ENCODE results near the gene SEZ6.

SEZ6 gene

GRCh38 chr17:28954886-28955285 is 50.9 kb downstream of the SEZ6 start:
- DNase-seq (ENCODE audit: low spot score): no peak

- DNase-seq (ENCODE audit: low spot score): peak; percentile 44
Observed at GRCh38 chr17:28953444-28954118, 52.3 kb downstream of the SEZ6 start.

- DNase-seq (ENCODE audit: low spot score): peak; percentile 99
Observed at GRCh38 chr17:28951991-28952975, 53.5 kb downstream of the SEZ6 start.

GRCh38 chr17:28951428-28951990 is 54.3 kb downstream of the SEZ6 start, which contains the start of gene PHF12:
Gene PHF12 (minus strand): TSS chr17:28951518. CDS start chr17:28950960, 558 bp downstream.
- peak; percentile 100 for DNase-seq (ENCODE audit: low spot score)

GRCh38 chr17:28950752-28951427 is 54.9 kb downstream of the SEZ6 start:
- DNase-seq (ENCODE audit: low spot score): no peak

GRCh38 chr17:28950017-28950751 is 55.6 kb downstream of the SEZ6 start:
- DNase-seq (ENCODE audit: low spot score): peak; percentile 35

- peak; percentile 28 for DNase-seq (ENCODE audit: low spot score)
Observed at GRCh38 chr17:28949185-28950016, 56.4 kb downstream of the SEZ6 start.

- DNase-seq (ENCODE audit: low spot score): no peak
Observed at GRCh38 chr17:28948873-28949184, 57.0 kb downstream of the SEZ6 start.

GRCh38 chr17:28948342-28948741 is 57.5 kb downstream of the SEZ6 start:
- DNase-seq (ENCODE audit: low spot score): no peak

GRCh38 chr17:28947639-28948038 is 58.2 kb downstream of the SEZ6 start:
- no peak for DNase-seq (ENCODE audit: low spot score)

GRCh38 chr17:28946239-28946638 is 59.6 kb downstream of the SEZ6 start:
- DNase-seq (ENCODE audit: low spot score): peak; percentile 18

- no peak for DNase-seq (ENCODE audit: low spot score)
Observed at GRCh38 chr17:28944862-28945741, 60.7 kb downstream of the SEZ6 start.

GRCh38 chr17:28944343-28944742 is 61.5 kb downstream of the SEZ6 start:
- no peak for DNase-seq (ENCODE audit: low spot score)

GRCh38 chr17:28942925-28943324 is 62.9 kb downstream of the SEZ6 start:
- DNase-seq (ENCODE audit: low spot score): no peak

GRCh38 chr17:28941251-28941650 is 64.6 kb downstream of the SEZ6 start:
- DNase-seq (ENCODE audit: low spot score): no peak

- no peak for DNase-seq (ENCODE audit: low spot score)
Observed at GRCh38 chr17:28940675-28941074, 65.2 kb downstream of the SEZ6 start.

GRCh38 chr17:28940142-28940541 is 65.7 kb downstream of the SEZ6 start:
- no peak for DNase-seq (ENCODE audit: low spot score)

GRCh38 chr17:28938552-28938951 is 67.3 kb downstream of the SEZ6 start:
- DNase-seq (ENCODE audit: low spot score): no peak

- DNase-seq (ENCODE audit: low spot score): no peak
Observed at GRCh38 chr17:28937044-28937729, 68.6 kb downstream of the SEZ6 start.

Data from CD4-positive, alpha-beta T cell treated with Interleukin-15 for 4 hours (primary cell).